ENCODE data around the gene C1orf159. TPM values are rescaled to one million over a fixed set of nuclear protein-coding genes. Genes with fewer than 3 reads are reported as not detected.

C1orf159 gene
- total RNA-seq, 1 experiment from 2014 or later: 32.4 TPM

DNA sequence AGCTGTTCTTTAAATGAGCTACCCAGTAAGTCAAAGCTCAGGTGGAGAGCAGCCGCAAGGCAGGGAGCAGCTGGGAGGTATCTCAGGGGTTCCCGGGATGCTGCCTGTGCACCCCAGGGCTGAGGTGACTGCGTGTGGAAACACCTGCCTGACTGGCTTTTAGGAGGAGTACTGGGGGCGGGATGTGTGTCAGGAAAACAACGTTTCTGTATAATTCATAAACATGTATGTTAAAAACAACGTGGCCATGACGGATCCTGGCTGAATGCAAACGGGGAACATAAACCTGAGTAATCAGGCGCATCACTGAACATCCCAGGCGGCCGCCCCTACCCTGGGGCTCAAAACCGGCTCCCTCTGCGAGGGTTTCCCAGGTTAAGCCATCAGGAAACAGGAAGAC, 1.5 kb downstream of the C1orf159 start:
- BruUV-seq (replicated peaks): TSS peak; percentile 32
- CTCF ChIA-PET: no interaction called here
- no peak for DNase-seq
- no peak overlapping the region for H3K27ac Mint-ChIP-seq (ENCODE audit: unreplicated experiment)
- peaks cover 34% of the 10 kb centered on the region for H3K36me3 Mint-ChIP-seq (ENCODE audit: insufficient read depth, unreplicated experiment)
- H3K27me3 Mint-ChIP-seq (ENCODE audit: unreplicated experiment): no peaks in the 10 kb centered on the region
- H3K4me3 Mint-ChIP-seq (ENCODE audit: low read depth, unreplicated experiment): peak overlapping the region; percentile 77
- peaks cover 13% of the 10 kb centered on the region for H3K4me1 Mint-ChIP-seq (ENCODE audit: low read depth, unreplicated experiment)
- H3K9me3 Mint-ChIP-seq (ENCODE audit: low read depth, unreplicated experiment): peaks cover 2% of the 10 kb centered on the region
- intact Hi-C loops (cut with micrococcal nuclease; ENCODE audit: unreplicated experiment): no loop called here
- TF ChIP-seq, protein P1, sequence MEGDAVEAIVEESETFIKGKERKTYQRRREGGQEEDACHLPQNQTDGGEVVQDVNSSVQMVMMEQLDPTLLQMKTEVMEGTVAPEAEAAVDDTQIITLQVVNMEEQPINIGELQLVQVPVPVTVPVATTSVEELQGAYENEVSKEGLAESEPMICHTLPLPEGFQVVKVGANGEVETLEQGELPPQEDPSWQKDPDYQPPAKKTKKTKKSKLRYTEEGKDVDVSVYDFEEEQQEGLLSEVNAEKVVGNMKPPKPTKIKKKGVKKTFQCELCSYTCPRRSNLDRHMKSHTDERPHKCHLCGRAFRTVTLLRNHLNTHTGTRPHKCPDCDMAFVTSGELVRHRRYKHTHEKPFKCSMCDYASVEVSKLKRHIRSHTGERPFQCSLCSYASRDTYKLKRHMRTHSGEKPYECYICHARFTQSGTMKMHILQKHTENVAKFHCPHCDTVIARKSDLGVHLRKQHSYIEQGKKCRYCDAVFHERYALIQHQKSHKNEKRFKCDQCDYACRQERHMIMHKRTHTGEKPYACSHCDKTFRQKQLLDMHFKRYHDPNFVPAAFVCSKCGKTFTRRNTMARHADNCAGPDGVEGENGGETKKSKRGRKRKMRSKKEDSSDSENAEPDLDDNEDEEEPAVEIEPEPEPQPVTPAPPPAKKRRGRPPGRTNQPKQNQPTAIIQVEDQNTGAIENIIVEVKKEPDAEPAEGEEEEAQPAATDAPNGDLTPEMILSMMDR (IDR thresholded peaks at IDR 0.05; ENCODE audit: unreplicated experiment): no peak

DNA sequence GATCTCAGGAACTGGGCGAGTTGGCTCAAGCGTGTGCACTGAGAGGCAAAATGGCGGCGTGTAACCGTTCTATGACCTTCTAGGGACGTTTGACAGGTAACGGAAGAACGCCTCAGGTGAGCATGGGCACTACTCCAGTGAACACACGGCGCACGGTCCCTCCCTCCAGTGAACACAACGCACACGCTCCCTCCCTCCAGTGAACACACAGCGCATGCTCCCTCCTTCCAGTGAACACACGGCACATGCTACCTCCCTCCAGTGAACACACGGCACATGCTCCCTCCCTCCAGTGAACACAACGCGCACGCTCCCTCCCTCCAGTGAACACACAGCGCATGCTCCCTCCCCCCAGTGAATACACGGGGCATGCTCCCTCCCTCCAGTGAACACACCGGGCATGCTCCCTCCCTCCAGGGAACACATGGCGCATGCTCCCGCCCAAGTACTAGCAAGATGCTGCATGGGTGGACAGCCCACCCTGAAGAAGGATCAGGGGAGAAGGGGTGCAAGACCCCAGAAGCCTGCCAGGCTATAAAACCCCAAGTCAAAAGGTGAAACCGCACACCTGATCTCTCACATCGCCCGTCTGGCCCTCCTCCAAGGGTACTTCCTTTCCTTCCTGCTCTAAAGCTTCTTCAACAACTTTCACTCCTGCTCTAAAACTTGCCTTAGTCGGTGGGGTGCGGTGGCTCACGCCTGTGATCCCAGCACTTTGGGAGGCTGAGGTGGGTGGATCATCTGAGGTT, 3.5 kb downstream of the C1orf159 start:
- no TSS peak for BruUV-seq (replicated peaks)
- peaks cover 15% of the 10 kb centered on the region for H3K4me1 Mint-ChIP-seq (ENCODE audit: low read depth, unreplicated experiment)
- H3K36me3 Mint-ChIP-seq (ENCODE audit: insufficient read depth, unreplicated experiment): peaks cover 36% of the 10 kb centered on the region
- no peaks in the 10 kb centered on the region for H3K27me3 Mint-ChIP-seq (ENCODE audit: unreplicated experiment)
- CTCF ChIA-PET: no interaction called here
- TF ChIP-seq, protein P1 (IDR thresholded peaks at IDR 0.05; ENCODE audit: unreplicated experiment): no peak
- H3K27ac Mint-ChIP-seq (ENCODE audit: unreplicated experiment): peak overlapping the region; percentile 64
- H3K9me3 Mint-ChIP-seq (ENCODE audit: low read depth, unreplicated experiment): peaks cover 2% of the 10 kb centered on the region
- DNase-seq: no peak
- intact Hi-C loops (cut with micrococcal nuclease; ENCODE audit: unreplicated experiment): no loop called here
- no peak overlapping the region for H3K4me3 Mint-ChIP-seq (ENCODE audit: low read depth, unreplicated experiment)

DNA sequence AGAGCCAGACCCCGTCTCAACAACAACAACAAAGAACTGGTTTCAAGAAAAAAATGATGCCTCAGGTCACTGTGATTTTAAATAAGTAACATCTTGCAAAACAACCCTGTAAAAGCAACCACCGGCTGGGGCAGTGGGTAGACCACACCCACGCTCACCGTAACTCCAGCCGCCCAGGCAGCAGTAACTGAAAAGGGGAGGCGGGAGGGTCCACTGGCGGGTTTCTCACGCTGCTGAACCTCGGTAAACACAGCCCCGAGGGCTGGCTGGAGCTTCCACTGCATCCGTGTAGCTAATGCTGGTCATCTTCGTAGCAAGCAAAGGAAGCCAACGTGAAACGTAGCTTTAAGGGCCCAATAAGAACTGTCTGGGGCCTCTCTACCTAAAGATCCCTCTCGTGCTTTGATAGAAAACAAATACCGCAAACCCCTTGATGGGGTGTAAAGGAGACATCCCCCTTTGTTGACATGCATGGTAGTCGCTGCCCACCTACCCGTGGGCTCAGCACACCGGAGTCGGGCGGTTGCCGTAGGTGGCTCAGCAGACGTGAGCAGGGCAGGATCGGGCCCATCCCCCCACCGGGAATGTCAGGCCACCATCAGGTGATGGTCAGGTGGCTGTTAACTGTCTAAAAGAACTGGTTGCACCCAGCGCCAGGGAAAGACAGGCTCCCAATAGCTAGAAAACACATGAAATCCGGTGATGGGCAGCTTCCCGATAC, 4.2 kb downstream of the C1orf159 start:
- DNase-seq: no peak
- H3K27me3 Mint-ChIP-seq (ENCODE audit: unreplicated experiment): no peaks in the 10 kb centered on the region
- peaks cover 32% of the 10 kb centered on the region for H3K36me3 Mint-ChIP-seq (ENCODE audit: insufficient read depth, unreplicated experiment)
- CTCF ChIA-PET: no interaction called here
- intact Hi-C loops (cut with micrococcal nuclease; ENCODE audit: unreplicated experiment): no loop called here
- H3K27ac Mint-ChIP-seq (ENCODE audit: unreplicated experiment): peak overlapping the region; percentile 64
- no peak overlapping the region for H3K4me3 Mint-ChIP-seq (ENCODE audit: low read depth, unreplicated experiment)
- TF ChIP-seq, protein P1 (IDR thresholded peaks at IDR 0.05; ENCODE audit: unreplicated experiment): no peak
- H3K9me3 Mint-ChIP-seq (ENCODE audit: low read depth, unreplicated experiment): peaks cover 2% of the 10 kb centered on the region
- no TSS peak for BruUV-seq (replicated peaks)
- peaks cover 15% of the 10 kb centered on the region for H3K4me1 Mint-ChIP-seq (ENCODE audit: low read depth, unreplicated experiment)

DNA sequence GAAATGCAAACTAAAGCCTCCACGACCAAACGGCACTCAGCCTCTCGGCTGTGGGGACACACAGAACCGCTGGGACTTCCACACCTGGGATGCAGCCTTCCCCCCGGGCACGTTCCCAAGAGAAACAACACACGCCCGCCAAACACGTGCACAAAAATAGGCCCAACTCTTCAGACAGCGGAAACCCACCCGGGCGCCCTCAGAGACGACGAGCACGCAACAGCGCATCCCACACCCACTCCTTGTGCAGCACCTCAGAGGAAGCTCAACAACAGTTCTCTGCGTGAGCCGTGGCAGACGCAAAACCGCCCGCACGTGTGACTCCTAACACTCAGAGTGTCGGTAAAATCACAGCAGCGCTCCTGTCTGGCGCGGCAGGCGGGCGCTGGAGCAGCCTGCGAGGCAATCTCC, 5.3 kb downstream of the C1orf159 start:
- no peak overlapping the region for H3K27ac Mint-ChIP-seq (ENCODE audit: unreplicated experiment)
- TF ChIP-seq, protein P1 (IDR thresholded peaks at IDR 0.05; ENCODE audit: unreplicated experiment): no peak
- peaks cover 2% of the 10 kb centered on the region for H3K9me3 Mint-ChIP-seq (ENCODE audit: low read depth, unreplicated experiment)

More for the DNA sequence above, 5.3 kb downstream of the C1orf159 start:
- no peaks in the 10 kb centered on the region for H3K27me3 Mint-ChIP-seq (ENCODE audit: unreplicated experiment)
- DNase-seq: no peak
- BruUV-seq (replicated peaks): no TSS peak
- CTCF ChIA-PET: no interaction called here
- H3K36me3 Mint-ChIP-seq (ENCODE audit: insufficient read depth, unreplicated experiment): peaks cover 23% of the 10 kb centered on the region
- H3K4me3 Mint-ChIP-seq (ENCODE audit: low read depth, unreplicated experiment): no peak overlapping the region
- intact Hi-C loops (cut with micrococcal nuclease; ENCODE audit: unreplicated experiment): no loop called here
- H3K4me1 Mint-ChIP-seq (ENCODE audit: low read depth, unreplicated experiment): peaks cover 15% of the 10 kb centered on the region

All from Calu3 (cell line).